ENCODE results near the gene PICALM.

GRCh38 chr11:86016451-86016850 is 52.4 kb downstream of the PICALM start:
- no peak for TF ChIP-seq CTCF (IDR thresholded peaks at IDR 0.05)
- TF ChIP-seq EZH2 (IDR thresholded peaks at IDR 0.05; ENCODE audit: borderline replicate concordance, insufficient read depth, low read depth, low read length, poor library complexity, severe bottlenecking): no peak

Data from B cell (primary cell).